NCI-H1930 (cell line): ENCODE measurements around the gene ADH1A.
"Not testable (repeated sequence)": the region's sequence is repeated elsewhere in the genome, so short reads cannot be mapped to it uniquely, and the experiment has no call there.

Experiments used
- DNase-seq, 2 experiments: peaks; one replicate each; lab custom pipeline; 2025; lab: John Stamatoyannopoulos, UW

ADH1A gene

GRCh38 chr4:99281261-99281660, 9.5 kb downstream of the ADH1A start:
- no peak for DNase-seq

- no peak for DNase-seq
Observed at GRCh38 chr4:99276417-99276816, 14.4 kb downstream of the ADH1A start.

GRCh38 chr4:99275885-99276284, 14.9 kb downstream of the ADH1A start:
- no peak for DNase-seq

- no peak for DNase-seq
Observed at GRCh38 chr4:99275050-99275449, 15.7 kb downstream of the ADH1A start.

GRCh38 chr4:99273704-99274103, 17.1 kb downstream of the ADH1A start:
- DNase-seq = no peak

- no peak for DNase-seq
Observed at GRCh38 chr4:99264927-99265326, 25.9 kb downstream of the ADH1A start.

GRCh38 chr4:99252746-99253145, 38.0 kb downstream of the ADH1A start:
- no peak for DNase-seq

GRCh38 chr4:99248714-99249113, 42.1 kb downstream of the ADH1A start:
- DNase-seq = no peak

- DNase-seq = no peak
Observed at GRCh38 chr4:99235955-99236354, 54.8 kb downstream of the ADH1A start.

GRCh38 chr4:99234331-99235010, 56.3 kb downstream of the ADH1A start:
- no peak for DNase-seq

GRCh38 chr4:99233397-99233796, 57.4 kb downstream of the ADH1A start:
- not testable (repeated sequence) for DNase-seq

- DNase-seq = not testable (repeated sequence)
Observed at GRCh38 chr4:99228706-99229105, 62.1 kb downstream of the ADH1A start.

GRCh38 chr4:99227646-99228045, 63.1 kb downstream of the ADH1A start:
- DNase-seq = not testable (repeated sequence)
